PC-3 (cell line): ENCODE data around the gene TENT4B.

Experiments
- EZH2 ChIP-seq: fragments of 300-600 bp; sonication (generic); IDR thresholded peaks from one replicate; pipeline ENCODE4 v1.6.1; 2017; ENCODE audit warnings: antibody characterized with exemption, mild to moderate bottlenecking, low read length; ENCODE audit not compliant: unreplicated experiment
- EZH2phosphoT487 ChIP-seq: fragments of 300-600 bp; sonication (generic); IDR thresholded peaks from 2 replicates; pipeline ENCODE4 v1.6.1; 2018; ENCODE audit warnings: mild to moderate bottlenecking, antibody characterized with exemption, low read length, borderline replicate concordance
- TF ChIP-seq, protein P1 (sequence below): fragments of 300-600 bp; sonication (generic); conservative IDR thresholded peaks from 2 replicates; pipeline ENCODE4 v1.5.1; 2017; ENCODE audit warnings: antibody characterized with exemption, low read depth, mild to moderate bottlenecking, low read length

DNA sequence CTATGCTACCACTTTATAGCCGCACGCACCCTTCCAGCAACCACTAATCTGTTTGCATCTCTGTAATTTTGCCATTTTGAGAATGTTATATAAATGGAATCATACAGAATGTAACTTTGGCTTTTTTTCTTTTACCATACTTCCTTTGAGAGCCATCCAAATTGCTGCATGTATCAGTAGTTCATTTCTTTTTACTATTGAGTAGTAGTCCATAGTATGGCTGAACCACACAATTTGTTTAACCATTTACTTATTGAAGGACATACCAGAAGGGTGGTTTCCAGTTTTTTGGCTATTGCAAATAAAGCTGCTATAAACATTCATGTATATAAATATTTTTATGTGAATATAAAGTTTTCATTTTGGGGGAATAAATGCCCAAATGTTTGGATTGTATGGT, 8.8 kb downstream of the TENT4B start:
- TF ChIP-seq, protein P1, sequence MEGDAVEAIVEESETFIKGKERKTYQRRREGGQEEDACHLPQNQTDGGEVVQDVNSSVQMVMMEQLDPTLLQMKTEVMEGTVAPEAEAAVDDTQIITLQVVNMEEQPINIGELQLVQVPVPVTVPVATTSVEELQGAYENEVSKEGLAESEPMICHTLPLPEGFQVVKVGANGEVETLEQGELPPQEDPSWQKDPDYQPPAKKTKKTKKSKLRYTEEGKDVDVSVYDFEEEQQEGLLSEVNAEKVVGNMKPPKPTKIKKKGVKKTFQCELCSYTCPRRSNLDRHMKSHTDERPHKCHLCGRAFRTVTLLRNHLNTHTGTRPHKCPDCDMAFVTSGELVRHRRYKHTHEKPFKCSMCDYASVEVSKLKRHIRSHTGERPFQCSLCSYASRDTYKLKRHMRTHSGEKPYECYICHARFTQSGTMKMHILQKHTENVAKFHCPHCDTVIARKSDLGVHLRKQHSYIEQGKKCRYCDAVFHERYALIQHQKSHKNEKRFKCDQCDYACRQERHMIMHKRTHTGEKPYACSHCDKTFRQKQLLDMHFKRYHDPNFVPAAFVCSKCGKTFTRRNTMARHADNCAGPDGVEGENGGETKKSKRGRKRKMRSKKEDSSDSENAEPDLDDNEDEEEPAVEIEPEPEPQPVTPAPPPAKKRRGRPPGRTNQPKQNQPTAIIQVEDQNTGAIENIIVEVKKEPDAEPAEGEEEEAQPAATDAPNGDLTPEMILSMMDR = no peak
- no peak for TF ChIP-seq EZH2
- TF ChIP-seq EZH2phosphoT487 = no peak
